GM19240 (cell line): Measurements from ENCODE around the gene C3AR1.
A peak's percentile ranks its signal among the peaks of the same experiment; 100 is the strongest.
"Not testable (repeated sequence)": the region's sequence is repeated elsewhere in the genome, so short reads cannot be mapped to it uniquely, and the experiment has no call there.

Experiments used
- DNase-seq: peaks from one replicate; pipeline ENCODE4 v3.0.0; 2011; ENCODE audit warnings: low spot score; ENCODE audit not compliant: insufficient read length

Gene C3AR1

DNA sequence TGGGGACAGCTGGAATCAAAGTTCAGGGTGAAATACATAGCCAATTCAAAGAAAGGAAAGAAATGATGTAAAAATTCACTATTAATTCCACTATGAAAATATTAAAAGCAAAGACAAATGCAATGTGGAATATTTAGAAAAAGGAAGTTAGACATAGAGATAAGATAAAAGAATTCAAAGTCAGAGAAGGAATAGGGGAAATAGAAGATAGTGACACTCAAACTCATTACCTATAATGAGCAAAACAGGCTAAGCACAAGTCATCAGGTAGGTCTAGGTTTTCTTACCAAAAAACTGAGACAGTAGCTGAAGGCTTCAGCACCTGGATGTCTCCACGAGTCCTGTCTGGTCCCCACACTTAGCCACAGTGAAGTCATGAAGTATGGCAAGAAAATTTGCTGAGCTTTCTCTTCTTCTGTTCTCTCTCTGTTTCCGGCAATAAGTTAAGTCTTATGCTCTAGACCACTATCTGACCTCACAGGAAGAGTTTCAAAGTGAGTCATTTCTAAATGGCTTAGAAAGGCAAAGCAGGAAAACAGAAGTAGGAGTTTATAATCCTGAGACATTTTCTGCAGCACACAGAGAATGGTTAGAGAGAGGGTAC is at the start of gene C3AR1:
Gene C3AR1, minus strand, starts transcription at position 369 of the 604 bp plus-strand sequence. CDS start 6,174 bp downstream, outside the sequence.
- peak; percentile 41 for DNase-seq

DNA sequence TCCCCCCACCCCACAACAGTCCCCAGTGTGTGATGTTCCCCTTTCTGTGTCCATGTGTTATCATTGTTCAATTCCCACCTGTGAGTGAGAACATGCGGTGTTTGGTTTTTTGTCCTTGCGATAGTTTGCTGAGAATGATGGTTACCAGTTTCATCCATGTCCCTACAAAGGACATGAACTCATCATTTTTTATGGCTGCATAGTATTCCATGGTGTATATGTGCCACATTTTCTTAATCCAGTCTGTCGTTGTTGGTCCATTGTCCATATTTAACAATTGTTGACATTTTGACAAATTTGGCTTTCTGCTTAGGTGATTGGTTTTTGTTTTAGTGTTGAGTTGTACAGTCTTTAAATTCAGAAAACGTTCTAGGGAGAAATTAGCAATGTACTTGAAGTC is 47.0 kb upstream of the C3AR1 start:
- DNase-seq, result not testable (repeated sequence)

DNA sequence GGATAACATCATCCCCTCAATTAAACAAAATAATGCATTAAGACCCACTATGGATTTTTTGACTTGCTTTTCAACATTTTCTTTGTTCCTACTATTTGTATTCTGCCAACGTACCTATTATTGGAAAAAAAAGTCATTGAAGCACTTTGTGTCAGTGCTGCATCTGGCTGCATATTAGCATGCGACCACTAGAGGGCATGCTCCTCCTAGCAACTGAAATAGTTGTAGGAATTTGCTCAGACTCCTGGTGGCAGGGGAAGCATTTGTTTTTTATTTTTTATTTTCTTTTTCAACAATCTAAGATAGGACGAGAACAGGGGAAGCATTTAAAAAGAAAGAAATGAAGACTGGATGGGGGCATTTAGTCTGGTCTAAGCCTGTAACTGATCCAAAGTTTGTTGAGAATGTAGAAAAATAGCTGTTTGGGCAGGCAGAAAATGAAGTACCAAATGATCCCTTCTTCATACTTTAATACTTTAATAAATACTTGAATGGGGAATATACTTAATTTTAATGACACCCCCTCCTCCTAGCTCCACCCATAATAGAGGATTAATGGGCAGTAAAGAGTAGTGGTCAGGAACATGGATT is 42.7 kb upstream of the C3AR1 start:
- DNase-seq, result peak; percentile 40

DNA sequence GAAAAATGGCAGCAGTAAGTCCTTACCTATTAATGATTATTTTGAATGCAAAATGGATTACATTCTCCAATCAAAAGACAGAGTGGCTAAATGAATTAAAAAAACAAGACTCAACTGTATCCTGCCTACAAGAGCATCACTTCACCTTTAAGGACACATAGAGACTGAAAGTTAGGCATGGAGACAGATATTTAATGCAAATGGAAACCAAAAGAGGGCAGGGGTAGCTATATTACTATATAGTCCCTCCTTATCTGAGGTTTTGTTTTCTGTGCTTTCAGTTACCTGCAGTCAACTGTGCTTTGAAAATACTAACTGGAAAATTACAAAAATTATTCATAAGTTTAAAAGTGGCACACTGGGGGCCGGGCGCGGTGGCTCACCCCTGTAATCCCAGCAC is 33.1 kb upstream of the C3AR1 start:
- no peak for DNase-seq

DNA sequence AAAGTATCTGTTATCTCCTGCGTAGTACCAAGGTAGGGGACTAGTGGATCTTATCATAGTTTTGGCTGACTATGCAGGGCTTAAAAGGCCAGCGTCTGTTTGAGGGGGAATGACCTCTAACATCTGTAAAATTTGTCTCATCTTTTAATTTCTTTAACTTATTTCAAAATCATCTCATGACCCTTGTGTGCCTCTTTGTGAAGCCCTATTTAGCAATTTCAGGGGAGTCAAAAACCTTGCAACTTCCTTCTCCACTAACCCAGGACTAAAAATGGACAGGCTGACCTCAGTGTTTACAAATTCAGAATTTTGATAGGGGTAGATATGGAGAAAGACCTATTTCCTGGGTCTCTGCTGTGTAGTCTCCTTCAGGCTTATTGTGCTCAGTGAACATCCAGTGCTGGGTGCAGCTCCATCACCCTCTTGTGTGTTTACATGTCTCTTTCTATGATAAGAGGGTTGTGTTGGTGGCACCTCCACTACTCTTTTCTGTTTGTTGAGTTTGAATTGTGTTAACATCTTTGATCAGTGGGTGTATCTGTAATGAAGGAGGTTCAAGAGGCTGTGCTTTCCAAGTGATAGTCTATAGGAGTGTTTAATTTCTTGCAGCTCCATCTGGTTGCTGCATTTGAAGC is 30.2 kb upstream of the C3AR1 start:
- no peak for DNase-seq

DNA sequence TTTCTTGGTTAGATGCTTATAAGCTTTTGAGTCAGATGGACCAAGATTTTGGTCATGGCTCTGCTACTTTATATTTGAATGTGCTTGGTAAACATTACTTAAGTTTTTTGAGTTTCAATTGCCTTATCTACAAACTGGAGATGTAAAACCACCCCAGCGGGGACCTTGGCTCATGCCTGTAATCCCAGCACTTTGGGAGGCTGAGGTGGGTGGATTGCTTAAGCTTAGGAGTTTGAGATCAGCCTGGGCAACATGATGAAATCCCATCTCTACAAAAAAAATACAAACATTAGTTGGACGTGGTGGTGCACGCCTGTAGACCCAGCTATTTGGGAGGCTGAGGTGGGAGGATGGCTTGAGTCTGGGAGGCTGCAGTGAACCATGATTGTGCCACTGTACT is 27.1 kb upstream of the C3AR1 start:
- no peak for DNase-seq

DNA sequence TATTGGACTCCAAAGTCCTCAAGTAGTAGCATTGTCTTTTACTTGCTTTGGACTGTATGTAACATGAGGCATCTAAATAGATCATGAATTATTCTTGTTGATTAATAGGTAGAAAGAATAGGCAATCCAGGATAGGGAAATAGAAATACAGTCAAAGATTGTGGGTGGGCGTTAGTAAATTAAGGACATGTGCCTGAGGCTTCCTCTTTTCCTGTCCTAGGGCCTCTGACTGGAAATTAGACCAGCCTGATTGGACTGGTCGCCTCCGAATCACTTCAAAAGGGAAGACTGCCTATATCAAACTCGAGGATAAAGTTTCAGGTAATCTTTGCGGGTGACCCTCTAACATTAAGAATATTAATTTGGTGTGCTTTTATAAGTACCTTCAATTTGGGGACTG is 23.6 kb upstream of the C3AR1 start:
- DNase-seq, result no peak

DNA sequence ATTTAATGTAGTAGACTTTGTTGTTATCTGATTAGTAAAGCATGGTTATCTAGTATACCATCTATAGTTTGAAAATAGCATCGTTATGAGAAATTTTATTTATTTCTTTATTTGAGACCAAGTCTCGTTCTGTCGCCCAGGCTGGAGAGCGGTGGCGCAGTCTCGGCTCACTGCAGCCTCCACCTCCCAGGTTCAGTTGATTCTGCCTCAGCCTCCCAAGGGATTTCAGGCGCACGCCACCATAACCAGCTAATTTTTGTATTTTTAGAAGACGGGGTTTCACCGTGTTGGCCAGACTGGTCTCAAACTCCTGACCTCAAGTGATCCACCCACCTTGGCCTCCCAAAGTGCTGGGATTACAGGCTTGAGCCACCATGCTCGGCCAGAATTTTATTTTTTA is 23.1 kb upstream of the C3AR1 start:
- not testable (repeated sequence) for DNase-seq

DNA sequence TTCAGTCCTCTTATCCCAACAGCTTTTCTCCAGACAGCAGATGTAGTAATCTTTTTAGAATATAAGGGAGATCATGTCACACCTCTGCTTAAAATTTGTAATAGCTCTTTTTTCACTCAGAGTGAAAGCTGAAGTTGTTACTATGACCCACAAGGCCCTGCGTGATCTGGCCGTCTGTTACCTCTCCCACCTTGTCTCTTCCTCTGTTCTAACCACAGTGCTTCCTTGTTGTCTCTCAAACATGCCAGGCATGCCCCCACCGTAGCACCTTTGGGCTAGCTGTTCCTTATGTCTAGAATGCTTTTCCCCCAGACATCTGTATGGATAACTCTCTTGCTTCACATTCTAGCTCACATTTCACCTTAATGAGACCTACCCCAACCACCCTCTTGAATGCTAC is 22.4 kb upstream of the C3AR1 start:
- DNase-seq, result no peak

DNA sequence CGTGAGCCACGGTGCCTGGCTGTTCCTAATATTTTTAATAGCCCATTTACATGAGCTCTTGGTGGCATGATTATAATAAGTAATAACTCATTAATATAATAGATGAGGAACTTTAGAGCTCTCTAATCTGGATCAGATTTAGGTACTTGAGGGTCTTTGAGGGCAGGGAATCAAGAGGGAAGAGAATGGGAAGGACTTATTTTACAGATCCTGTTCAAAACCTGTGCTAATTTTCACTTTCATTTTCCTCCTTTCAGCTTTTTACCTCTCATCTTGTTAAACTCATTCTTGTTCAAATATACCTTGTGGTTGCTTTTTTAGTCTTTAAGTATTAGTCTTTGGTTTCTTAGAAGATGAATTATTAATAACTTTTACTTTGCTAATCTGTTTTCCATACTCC is 21.5 kb upstream of the C3AR1 start:
- no peak for DNase-seq

DNA sequence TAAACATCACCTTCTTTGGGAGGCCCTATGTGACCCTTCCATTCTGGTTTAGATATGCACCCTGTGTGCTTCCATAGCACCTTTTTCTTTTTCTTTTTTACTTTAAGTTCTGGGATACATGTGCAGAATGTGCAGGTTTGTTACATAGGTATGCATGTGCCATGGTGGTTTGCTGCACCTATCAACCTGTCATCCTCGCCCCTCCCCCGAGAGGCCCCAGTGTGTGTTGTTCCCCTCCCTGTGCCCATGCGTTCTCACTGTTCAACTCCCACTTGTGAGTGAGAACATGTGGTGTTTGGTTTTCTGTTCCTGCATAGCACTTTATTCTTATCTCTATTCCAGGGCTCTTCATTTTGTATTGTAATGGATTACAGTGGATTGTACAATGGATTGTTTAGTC is 18.2 kb upstream of the C3AR1 start:
- not testable (repeated sequence) for DNase-seq

DNA sequence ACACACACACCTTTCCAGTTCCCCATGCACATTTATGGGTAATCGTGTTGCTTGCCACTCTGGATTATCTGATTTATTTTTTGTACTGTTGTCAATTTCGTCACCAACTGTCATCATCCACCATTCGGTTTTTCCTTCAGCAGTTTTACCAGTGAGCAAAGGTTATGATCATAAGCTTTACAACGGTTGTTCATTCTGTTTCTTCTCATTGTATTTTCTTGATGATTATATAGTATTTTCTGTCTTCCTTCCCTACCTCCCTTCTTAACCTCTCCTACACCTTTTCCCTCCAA is 16.6 kb upstream of the C3AR1 start:
- no peak for DNase-seq

DNA sequence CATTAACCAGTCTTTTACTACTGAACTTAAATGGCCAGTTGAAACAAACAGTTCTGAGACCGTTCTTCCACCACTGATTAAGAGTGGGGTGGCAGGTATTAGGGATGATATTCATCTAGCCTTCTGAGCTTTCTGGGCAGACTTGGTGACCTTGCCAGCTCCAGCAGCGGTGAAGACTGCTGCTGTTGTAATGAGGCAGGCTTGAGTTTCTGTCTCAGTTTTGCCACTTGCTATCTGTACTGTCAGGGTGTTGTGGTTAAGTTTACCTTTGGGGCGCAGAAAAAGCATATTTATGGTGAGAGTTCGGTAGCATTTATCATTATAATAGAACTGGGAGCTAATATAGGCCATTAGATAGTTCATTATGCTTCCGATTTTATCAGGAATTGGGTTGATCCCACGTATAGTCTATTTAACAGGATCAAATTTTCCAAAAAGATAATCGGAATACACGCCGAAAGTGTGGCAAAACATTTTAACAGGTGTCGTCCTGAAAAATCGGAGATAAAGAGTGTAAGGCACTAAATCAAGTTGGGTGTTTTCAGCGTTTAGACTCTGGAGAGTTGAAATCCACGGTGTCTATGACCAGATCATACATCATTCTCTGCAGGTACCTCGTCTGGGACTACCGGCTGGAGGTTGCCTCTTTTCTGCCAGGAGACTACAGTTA is 15.2 kb upstream of the C3AR1 start:
- no peak for DNase-seq

DNA sequence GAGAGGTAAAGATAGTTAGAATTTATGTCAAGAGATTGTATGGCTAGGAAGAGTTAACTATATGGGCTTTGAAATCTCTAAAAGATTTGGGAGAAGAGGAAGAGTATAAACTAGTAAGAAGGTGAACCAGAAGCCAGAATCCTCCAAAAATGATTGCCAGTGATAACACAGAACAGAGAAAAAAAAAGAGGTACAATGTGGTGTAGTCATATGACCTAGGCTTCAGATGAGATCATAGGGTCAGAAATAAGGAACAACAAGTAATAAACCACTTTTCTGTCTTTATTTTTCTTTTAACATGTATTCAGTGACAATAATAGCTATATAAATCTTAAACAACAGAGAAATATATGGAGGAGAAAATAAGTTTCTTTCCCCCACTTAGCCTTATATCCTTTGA is 14.0 kb upstream of the C3AR1 start:
- no peak for DNase-seq

DNA sequence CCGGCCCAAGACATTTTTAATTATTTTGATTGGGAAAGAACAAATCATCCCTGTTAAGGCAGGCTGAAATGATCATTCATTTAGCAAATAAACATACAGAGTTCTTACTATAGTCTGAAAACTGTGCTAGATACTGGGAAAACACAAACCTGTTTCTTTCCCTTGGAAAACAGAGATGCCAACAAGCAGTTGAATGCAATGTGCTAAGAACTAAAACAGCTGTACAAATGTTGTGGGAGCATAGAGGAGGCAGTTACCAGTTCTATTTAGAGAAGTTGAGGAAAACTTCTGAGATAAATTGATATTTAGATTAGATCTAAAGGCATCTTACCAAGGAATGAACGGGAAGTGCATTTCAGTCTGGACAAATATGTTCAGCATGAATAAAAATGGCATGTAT is 12.8 kb upstream of the C3AR1 start:
- no peak for DNase-seq

DNA sequence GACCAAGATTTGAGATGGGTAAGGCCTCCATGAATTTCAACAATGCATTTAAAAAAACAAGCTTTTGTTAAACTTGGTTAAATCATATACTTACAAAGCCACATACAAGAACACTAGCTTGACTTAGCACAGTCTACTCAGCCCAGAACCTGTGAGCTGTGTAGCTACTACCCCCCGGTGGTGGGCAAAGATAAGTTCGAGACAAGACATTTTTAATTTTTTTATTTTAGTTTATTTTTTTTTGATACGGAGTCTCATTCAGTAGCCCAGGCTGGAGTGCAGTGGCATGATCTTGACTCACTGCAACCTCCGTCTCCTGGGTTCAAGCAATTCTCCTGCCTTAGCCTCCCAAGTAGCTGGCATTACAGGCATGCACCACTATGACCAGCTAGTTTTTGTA is 12.2 kb upstream of the C3AR1 start:
- DNase-seq, result no peak

DNA sequence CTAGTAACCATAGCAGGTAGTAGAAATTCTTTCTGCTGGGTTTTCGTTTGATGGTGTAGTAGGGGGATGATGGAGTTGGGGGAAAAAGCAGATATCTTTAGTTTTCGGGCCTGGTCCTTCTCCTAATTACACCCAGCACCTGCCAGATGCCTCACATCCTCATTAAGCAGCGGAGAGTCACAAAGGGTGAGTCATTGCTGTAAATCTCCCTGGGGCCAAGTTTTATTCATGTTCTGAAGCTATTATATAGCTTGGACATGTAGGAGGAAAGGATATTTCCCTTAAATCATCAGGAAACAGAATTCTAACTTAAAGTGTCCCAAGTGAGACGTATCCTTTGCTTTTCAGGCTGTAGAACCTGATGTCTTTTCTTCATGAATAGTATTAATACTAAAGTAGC is 11.0 kb upstream of the C3AR1 start:
- no peak for DNase-seq

DNA sequence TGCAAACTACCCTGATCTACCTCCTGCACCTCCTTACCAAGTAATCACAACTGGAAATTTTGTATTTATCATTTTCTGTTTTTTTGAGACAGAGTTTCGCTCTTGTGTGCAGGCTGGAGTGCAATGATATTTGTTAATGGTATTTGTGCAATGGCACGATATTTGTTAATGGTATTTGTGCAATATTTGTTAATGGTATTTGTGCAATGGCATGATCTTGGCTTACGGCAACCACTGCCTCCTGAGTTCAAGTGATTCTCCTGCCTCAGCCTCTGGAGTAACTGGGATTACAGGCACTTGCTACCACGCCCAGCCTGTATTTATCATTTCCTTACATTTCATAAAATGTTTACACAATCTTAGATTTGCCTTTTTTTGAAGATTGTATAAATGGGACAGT is 10.2 kb upstream of the C3AR1 start:
- no peak for DNase-seq

DNA sequence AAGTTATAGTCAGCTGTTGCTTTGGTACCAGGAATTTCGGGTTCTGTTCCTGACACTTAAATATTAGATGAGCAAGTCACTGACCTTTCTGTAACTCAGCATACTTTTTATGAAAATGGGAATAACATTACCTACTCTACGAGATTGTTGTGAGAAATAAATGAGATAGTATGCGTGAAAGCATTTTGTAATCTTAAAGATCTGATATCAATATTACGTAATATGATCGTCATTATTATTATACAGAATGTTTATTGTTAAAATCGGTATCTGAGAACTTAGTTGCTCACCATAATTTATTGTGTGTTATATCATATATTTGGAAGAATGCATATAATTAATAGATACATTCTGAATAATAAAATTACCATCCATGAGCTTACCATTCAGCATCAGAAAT is 9.8 kb upstream of the C3AR1 start:
- DNase-seq, result no peak

DNA sequence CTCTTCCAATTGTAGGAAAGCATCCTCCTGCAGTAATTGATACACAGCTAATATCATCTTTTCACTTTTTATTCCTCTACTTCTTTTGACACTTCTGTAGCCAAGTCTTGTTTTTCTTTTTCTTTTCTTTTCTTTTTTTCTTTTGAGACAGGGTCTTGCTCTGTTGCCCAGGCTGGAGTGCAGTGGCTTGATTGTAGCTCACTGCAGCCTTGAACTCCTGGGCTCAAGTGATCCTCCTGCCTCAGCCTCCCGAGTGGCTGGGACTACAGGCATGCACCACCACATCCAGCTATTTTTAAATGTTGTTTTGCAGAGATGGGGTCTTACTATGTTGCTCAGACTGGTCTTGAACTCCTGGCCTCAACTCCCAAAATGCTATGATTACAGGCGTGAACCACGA is 5.7 kb upstream of the C3AR1 start:
- DNase-seq, result not testable (repeated sequence)

DNA sequence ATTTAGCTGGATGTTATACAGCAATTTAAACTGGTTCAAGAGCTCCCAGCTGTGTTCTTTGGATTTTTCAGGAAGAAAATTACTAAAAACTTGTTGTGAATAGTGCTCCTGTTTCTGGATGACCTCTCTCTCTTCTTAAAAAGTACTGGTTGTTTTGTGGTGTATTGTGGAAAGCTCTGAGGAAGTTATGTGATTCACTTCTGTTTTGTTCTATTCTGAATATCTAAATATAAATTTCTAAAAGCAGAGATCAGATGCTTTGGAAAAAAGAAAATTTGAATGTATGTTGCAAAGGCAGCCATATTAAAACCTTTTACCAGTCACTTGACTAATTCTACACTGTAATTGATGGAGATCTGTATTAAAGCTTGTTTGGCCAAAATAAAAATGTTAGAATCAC is 3.4 kb upstream of the C3AR1 start:
- DNase-seq, result no peak

DNA sequence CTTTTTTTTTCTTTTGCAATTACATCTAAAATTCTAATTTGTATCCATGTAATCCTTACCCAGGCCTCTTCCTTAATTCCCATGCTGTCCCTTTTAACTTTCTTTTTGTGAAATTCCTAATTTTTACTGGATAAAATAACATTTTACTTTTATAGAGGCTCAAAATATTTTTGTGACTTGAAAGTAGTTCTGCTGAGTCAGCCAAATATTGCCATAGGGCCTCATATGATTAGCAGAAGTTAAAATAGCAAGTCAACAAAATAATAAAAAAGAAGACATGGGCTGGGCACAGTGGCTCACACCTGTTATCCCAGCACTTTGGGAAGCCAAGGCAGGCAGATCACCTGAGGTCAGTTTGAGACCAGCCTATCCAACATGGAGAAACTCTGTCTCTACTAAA is 2.0 kb downstream of the C3AR1 start:
- no peak for DNase-seq

DNA sequence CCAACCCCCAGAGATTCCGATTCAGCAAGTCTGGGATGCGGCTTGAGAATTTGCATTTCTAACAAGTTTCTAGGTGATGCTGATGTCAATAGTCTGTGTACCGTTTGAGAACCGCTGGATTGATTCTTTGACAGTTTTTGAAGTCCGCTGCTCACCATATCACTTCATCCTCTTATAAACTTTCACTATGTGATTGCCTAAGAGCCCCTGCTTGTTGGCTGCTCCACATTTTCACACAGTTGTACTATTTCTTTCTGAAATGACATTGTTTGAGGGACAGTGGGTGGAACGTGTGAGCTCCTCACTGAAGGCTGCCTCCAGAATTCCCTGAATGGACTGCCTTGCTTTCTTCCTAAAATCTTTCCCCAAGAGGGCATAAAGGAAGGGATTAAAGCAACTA is 7.7 kb downstream of the C3AR1 start:
- no peak for DNase-seq
